Suprapubic skin (tissue), 4 donors: ENCODE results near the gene CANT1.

Experiments used
- EP300 ChIP-seq: sonication (generic); formaldehyde crosslinking; IDR thresholded peaks from one replicate; pipeline ENCODE4 v1.6.1; 2017; ENCODE audit warnings: antibody characterized with exemption
- POLR2A ChIP-seq, 2 donors: fragments of 450-650 bp; IDR thresholded peaks; one replicate each; pipeline ENCODE4 v1.6.1; 2017; ENCODE audit warnings: antibody characterized with exemption in 2 of 2, mild to moderate bottlenecking in 2 of 2, moderate library complexity in 2 of 2
- POLR2AphosphoS5 ChIP-seq, 3 donors: sonication (generic); formaldehyde crosslinking; IDR thresholded peaks; one replicate each; pipeline ENCODE4 v1.6.1; 2017; ENCODE audit warnings: antibody characterized with exemption in 3 of 3
- TF ChIP-seq, protein P1 (sequence below), 2 donors: fragments of 200-600 bp in 1 of 2; fragments of 450-650 bp in 1 of 2; sonication (generic) in 1 of 2; IDR thresholded peaks; one replicate each; pipeline ENCODE4 v1.5.1; 2016 to 2019; ENCODE audit warnings: antibody characterized with exemption in 2 of 2, mild to moderate bottlenecking in 1 of 2, moderate library complexity in 1 of 2

DNA sequence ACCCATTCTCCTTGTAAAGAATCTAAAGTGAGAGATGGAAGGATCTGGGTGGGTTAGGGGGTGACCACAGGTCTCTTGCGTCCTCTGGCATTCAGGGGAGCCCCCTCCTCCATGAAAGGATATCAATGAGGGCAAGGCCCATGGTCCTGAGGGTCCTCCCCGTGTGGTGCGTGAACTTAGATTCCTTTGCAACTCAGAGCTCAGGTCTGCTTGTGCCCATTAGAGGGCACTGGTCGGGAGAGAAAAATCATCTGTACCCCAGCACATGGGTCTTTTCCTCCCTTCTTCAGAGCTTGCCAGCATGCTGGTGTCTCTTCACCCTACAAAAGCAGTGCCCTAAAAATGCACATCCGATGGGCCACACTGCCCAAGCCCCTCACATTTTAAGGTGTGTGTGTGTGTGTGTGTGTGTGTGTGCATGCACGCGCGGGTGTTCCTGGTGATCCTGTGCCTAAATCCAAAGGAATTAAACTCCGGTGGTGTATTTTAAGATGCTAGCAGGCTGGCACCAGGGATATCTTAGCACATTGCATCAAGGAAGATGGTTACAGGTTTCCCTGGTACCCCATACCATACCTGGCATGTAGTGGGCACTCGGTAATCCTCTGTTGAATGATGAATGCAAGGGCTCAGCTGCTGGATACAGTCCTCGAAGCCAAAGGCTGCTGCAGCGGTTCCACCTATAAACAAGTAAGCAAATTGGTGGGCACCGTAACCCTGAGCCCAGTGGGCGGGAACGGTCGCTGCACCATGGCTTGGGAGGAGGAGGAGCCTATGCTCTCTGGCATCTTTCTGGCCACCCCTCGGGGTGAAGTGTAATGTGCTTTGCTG, 19.1 kb upstream of the CANT1 start:
- TF ChIP-seq POLR2A (IDR thresholded peaks at IDR 0.05), result no peak
- TF ChIP-seq, protein P1, sequence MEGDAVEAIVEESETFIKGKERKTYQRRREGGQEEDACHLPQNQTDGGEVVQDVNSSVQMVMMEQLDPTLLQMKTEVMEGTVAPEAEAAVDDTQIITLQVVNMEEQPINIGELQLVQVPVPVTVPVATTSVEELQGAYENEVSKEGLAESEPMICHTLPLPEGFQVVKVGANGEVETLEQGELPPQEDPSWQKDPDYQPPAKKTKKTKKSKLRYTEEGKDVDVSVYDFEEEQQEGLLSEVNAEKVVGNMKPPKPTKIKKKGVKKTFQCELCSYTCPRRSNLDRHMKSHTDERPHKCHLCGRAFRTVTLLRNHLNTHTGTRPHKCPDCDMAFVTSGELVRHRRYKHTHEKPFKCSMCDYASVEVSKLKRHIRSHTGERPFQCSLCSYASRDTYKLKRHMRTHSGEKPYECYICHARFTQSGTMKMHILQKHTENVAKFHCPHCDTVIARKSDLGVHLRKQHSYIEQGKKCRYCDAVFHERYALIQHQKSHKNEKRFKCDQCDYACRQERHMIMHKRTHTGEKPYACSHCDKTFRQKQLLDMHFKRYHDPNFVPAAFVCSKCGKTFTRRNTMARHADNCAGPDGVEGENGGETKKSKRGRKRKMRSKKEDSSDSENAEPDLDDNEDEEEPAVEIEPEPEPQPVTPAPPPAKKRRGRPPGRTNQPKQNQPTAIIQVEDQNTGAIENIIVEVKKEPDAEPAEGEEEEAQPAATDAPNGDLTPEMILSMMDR (IDR thresholded peaks at IDR 0.05), result no peak
- no peak for TF ChIP-seq EP300
- no peak for TF ChIP-seq POLR2AphosphoS5 (IDR thresholded peaks at IDR 0.05)
